COR-L47 (cell line): ENCODE measurements around the gene ST3GAL4.

Experiments
- DNase-seq: peaks from one replicate; lab custom pipeline; 2025; lab: John Stamatoyannopoulos, UW

ST3GAL4 gene

DNA sequence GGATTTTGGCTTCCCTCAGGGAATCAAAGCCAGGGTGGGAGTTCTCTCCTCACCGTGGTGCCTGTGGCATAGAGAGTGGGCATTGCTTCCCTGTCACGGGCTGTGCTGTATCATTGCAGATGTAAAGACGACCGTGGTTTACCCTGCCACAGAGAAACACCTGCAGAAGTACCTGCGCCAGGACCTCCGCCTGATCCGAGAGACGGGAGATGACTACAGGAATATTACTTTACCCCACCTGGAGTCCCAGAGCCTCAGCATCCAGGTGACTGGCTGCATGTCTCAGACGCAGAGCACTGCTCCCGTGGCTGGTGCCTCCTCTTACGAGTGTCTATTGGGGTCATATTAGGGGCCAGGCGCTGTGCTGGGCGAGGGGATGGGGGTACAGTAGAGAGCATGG is 24.2 kb upstream of the ST3GAL4 start:
- DNase-seq = no peak

- no peak for DNase-seq
Measured at GRCh38 chr11:126332221-126332711, 23.2 kb upstream of the ST3GAL4 start.

GRCh38 chr11:126333142-126333541 is 22.3 kb upstream of the ST3GAL4 start:
- no peak for DNase-seq

- DNase-seq = no peak
Measured at GRCh38 chr11:126334659-126335462, 20.6 kb upstream of the ST3GAL4 start.

GRCh38 chr11:126335463-126335760 is 20.1 kb upstream of the ST3GAL4 start:
- no peak for DNase-seq

- no peak for DNase-seq
Measured at GRCh38 chr11:126336138-126336541, 19.3 kb upstream of the ST3GAL4 start.

GRCh38 chr11:126336671-126337101 is 18.8 kb upstream of the ST3GAL4 start:
- no peak for DNase-seq

- no peak for DNase-seq
Measured at GRCh38 chr11:126337126-126337473, 18.4 kb upstream of the ST3GAL4 start.

DNA sequence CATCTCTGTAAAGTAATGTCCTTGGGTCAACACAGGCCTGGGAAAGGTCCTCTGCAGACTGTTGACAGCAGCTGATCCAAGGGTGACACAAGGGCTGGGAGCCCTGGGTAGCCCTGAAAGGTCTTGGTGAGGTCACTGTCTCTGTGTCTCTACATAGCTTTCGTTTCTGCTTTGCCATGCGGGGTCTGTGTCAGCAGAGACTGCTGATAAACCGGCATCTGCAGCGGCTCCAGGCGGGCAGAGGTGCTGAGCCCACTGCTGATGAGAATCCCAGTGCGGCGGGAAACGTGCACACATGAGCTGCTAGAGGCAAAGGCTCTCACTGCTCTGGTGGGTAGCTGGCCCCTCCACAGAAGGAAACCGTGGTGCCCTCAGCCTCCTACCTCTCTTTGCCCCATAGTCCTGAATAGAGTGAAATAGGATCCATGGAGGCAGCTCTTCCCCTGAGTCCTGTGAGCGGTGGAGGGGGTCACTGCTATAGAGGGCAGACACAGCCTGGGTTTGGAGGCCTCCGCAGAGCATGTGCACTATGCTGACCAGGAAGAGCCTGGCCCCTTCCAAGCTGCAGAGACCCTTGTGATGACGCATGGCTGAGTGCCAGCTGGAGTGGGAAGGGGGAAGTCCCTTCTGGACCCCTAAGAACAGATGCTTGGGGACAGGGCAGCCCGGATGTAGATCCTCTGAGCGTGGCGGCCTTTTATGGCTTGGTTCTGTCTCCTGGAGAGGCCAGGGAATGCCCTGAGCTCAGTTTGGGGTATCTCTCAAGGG is 17.8 kb upstream of the ST3GAL4 start:
- no peak for DNase-seq

GRCh38 chr11:126338346-126339055 is 17.0 kb upstream of the ST3GAL4 start:
- no peak for DNase-seq

- DNase-seq = no peak
Measured at GRCh38 chr11:126339073-126339862, 16.2 kb upstream of the ST3GAL4 start.

DNA sequence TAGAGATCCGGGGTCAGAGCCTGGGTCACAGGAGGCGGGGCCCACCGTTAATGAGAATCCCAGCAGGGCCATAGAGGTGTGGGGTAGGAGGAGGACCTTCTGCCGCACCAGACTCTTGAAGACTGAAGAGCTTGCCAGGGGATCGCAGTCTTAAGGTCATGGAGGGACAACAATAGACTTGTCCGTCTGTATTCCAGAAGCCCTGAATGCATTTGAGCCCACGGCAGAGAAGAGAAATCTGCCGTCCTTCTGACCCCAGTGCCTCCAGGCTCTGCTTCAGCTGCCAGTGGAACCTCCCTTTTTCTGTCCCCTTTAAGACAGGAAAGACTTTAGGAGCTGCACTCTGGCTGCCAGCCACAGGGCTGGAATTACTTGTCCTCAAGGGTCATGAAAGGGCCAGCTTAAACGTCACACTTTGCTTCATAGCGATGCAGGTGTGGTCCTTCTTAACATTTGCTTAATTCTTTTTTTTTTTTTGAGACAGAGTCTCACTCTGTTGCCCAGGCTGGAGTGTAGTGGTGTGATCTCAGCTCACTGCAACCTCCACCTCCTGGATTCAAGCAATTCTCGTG is 15.5 kb upstream of the ST3GAL4 start:
- no peak for DNase-seq

- no peak for DNase-seq
Measured at GRCh38 chr11:126340960-126341606, 14.4 kb upstream of the ST3GAL4 start.

DNA sequence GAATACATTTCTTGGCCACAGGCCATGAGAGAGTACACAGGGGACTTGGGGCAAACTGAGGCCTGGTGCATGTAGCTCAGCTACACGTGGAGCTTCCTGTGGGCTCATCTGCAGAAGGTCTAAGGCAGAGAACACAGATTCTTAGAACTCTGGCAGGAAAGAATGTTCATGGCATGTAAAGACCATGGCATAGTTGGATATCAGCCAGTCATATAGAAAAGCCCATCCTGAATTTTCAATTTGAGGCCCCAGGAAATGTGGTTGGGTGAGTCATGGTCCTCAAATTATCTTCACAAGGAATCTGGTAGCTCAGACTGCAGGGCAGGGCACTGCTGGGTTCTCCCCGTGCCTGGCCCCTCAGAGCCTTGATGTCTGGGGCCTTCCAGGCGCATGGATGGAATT is 13.7 kb upstream of the ST3GAL4 start:
- no peak for DNase-seq

GRCh38 chr11:126343051-126343450 is 12.4 kb upstream of the ST3GAL4 start:
- DNase-seq = no peak

- DNase-seq = no peak
Measured at GRCh38 chr11:126344141-126345080, 11.1 kb upstream of the ST3GAL4 start.

DNA sequence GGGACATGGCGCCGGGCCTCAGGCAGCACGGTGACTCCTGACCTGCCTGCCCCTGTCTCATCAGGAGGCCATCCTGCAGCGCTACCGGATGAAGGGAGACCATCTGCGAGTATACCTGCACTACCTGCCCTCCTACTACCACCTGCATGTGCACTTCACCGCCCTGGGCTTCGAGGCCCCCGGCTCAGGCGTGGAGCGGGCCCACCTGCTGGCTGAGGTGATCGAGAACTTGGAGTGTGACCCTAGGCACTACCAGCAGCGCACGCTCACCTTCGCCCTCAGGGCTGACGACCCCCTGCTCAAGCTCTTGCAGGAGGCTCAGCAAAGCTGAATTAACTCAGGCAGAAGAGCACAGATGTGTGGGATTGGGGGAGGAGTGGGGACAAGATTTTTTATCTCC is 10.2 kb upstream of the ST3GAL4 start:
- no peak for DNase-seq

GRCh38 chr11:126345759-126346585 is 9.5 kb upstream of the ST3GAL4 start:
- no peak for DNase-seq

GRCh38 chr11:126346586-126346940 is 8.9 kb upstream of the ST3GAL4 start:
- peak; percentile 54 for DNase-seq
